Fibroblast of peridontal ligament (primary cell): Measurements from ENCODE around the gene PRKCQ.

Experiments used
- DNase-seq: peaks from one replicate; pipeline ENCODE4 v3.0.0-alpha.2; 2010; ENCODE audit errors: extremely low read depth

PRKCQ gene

DNA sequence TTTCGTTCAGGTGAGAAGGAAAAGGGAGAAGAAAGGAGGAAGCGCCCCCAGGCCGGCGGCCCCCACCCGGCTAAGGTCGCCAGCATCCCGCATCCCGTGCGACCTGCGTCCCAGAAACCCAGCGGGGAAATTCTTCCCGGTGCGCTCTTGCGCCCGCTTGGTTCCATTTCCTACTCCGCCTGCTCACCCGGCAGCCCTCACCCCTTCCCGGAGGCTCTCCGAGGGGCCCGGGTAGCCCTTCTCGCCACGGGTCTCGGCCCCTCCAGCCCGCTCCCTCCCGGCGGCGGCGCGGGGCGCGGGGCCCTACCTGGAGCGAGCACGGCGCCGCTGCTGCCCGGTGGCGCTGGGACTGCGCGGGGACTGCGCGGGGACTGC lies at the start of gene PRKCQ:
Gene PRKCQ (minus strand): TSS at position 373 of the 375 bp plus-strand sequence. CDS start 65,141 bp downstream, outside the sequence.
- DNase-seq = no peak

DNA sequence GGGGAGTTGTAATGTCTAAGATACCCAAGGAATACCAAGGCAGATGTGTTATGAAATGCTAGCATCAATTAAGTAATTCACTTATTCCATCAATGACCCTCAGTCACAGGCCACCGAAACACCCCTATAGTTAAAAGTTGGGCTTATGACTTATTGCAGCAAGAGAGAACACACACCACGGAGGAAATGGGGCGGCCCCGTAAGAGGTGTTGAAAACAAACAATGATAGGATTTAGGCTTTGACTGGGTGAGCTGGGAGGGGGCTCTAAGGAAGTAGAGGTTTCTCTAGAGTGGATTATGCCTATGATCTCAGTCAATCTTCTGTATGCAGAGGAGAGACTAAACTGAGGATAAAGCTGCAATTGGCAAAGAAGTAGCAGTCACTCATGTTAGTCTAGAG lies 45.4 kb upstream of the PRKCQ start:
- no peak for DNase-seq

DNA sequence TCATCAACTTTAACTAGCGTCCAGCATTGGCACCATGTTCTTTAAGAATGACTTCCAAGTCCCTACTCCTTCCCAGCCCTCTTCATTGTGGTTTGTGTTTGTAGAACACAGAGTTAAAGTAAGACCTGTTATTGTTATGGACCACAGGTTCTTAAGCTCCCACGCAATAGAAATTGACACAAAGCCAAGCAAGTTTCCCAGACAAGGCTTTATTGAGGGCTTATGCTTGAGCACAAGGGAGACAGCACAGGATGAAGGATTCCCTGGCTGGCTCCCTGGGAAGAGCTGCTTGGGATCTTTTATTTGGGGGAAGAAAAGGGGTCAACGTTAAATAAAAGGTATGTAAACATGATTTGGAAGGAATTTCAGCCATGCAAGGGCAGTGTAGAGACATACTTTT lies 44.3 kb upstream of the PRKCQ start:
- DNase-seq = no peak

DNA sequence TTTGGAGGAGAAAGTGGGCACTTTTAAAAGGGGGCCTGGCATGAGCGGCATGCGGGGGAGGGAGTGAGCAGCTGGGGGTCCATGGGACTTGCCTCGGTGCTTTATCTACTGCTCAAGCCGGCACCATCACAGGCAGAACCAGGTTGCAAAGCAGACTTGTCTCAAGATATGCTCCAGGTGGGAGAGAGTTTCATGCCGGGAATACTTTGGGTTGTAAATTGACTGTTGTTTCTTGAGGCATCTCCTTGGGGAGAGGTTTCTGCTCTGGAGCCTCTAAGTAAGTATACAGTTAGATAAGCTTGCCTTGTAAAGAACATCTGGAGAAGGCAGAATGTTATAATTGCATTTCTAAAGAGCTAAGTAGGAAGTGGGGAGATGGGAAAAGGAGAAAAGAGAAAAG lies 42.8 kb upstream of the PRKCQ start:
- DNase-seq = no peak

DNA sequence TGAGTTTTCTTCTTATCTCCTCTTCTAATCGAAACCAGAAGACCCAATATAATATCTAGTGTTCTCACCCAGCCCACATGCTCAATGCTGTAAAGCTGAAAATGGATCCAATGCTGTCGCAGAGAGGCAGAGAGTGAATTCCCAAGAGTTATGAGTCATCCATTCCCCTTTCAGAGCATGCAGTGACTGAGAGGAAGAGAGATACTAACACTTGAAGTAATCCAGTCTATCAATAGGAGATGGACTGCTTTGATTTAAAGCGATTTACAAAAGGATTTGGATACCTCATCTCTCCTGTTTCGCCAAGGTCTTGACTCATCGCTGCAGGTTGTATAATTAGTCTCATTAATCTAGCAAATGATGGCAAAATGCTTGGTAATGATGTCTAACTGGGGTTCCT lies 41.5 kb upstream of the PRKCQ start:
- DNase-seq = no peak

DNA sequence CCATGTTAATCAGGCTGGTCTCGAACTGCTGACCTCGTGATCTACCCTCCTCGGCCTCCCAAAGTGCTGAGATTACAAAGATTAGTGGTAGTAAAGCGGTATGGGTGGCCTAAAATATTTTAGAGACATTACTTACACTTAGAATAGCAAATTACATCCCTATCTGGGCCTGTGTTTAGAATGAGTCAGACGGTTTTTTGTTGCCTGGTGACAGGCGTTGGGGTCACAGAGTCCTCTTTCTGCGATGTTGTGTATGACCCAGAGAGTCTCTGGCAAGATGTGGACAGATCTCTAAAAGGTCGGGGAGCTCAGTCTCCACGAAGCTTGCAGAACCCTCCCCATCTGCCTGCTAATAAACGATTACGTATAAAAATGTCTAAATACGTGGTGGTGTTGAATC lies 39.6 kb upstream of the PRKCQ start:
- no peak for DNase-seq

DNA sequence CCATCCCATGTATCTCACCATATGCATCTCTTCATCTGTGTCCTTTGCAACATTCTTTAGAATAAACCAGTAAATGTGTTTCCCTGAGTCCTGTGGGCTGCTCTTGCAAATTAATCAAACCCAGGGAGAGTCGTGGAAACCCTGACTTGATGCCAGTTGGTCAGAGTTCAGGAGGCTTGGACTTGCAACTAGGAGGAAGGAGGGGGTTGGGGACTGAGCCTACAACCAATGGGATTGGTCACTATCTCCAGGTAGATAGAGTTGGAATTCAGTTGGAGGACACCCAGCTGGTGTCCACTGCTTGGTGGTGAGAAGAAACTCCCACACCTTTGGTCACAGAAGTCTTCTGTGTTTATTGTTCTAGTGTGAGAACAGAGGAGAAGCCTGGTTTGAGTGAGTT lies 38.3 kb upstream of the PRKCQ start:
- DNase-seq = no peak

DNA sequence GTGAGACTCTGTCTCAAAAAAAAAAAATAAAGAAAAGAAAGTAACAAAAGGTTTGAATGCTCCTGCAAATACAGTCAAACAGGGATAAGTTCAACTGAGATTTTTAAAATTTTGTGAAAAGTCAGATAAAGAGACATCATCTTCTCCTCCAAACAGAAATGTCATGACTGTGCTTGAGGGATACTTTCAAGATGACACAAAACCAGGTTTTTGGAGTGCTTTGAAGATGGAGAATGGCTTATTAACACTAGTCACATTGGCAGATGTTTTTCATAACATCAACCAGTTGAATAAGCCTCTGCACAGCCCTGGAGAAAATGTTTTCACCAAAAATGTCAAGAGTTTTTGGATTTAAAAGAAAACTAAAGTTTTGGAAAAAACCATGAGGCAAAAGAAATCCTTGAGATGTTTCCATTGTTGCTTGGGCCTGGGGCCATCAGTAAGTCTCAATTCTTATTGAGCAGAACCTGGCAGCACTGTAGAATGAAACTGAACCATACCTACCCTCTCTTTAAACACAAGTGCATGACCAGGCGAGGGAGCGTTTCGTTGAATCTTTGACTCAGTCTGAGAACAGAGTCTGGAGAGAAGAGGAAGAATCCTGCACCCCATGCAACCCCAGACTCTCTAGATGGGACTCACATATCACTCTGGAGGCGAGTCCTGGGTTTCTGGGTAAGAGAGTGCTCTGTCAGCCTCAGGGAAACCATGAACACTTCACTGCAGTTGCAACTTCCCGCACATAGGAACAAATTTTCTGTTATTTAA lies 37.4 kb upstream of the PRKCQ start:
- no peak for DNase-seq

DNA sequence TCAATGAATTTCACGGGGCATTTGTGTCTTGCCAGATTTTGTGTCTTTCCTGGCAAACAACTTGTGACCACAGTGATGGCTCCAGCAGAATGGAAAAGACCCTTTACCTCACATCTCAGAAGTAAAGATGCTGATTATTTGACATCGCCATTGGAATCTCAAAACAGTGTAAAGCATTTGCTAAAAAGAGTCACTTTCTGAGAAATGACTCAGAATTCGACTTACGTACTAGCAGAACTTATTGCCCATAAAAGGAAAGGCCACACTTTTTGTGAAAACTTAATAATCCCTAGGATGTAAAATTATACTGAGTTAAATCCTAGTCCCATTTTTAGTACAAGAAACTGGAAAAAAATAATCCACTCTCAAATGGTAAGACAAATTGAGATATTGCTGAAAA lies 35.9 kb upstream of the PRKCQ start:
- no peak for DNase-seq

DNA sequence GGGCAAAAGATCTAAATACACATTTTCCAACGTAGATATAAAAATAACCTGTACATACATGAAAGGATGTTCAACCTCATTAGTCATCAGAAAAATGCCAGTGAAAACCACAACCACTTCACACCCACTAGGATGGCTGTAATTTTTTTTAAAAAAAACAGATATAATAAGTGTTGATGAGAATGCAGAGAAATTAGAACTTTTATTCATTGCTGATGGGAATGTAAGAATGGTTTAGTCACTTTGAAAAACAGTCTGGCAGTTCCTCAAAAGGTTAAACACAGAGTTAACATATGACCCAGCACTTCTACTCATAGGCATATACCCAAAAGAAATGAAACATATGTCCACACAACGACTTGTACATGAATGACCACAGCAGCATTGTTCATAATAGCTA lies 32.3 kb upstream of the PRKCQ start:
- DNase-seq = no peak

DNA sequence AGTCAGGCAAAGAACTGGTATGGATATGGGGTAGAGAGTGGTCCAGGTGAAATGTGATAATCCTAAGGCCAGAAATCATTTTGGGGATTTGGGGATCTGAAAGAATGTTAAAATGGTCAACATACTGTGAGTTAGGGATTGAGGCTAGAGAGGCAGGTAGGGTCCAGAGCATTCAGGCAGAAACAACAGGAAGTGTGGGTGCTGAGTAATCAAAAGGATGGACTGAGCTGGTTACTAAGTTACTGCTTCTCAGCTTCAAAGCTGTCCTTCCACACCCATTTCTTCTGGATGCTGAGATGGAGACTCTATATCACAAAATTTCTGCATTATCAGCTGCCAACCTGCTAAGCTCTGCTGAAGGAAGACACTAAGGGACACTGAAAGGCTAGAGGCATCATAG lies 30.6 kb upstream of the PRKCQ start:
- DNase-seq = no peak

DNA sequence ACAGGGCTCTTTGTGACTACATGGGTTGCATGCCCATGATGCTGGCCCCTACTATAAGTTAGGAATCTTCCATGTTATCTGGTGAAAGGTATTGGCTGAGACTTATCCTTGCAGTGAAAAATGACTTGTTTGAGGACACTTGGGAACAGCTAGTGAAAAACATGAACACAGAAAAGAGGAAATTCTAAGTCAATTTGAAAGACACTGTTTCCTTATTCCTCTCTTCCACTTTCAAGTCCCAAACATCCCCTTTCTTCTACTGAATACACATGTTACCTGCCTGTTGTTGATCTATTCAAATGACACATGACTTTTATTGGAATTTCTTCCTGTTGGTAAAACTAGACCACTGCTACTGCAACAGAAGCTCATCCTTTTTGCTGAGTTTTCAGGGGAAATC lies 29.5 kb upstream of the PRKCQ start:
- DNase-seq = no peak

DNA sequence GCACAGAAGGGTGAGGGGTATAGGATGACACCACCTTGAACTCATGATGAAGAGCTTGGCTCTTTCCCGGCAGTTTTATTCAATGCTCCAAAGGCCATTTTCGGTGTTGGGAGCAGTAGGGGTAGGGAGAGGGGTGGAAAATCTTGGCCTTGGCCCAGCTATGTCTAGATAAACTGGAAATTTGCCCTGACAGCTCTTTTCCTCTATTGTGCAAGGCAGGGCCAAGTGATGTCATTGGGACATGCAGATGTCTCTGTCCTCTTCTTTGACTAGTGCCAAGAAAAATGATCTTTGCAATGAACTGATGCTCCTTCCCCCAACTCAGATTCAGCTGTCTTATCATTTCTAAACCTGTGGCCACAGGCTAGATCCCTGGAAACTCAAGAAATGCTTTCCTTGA lies 27.7 kb upstream of the PRKCQ start:
- DNase-seq = no peak

DNA sequence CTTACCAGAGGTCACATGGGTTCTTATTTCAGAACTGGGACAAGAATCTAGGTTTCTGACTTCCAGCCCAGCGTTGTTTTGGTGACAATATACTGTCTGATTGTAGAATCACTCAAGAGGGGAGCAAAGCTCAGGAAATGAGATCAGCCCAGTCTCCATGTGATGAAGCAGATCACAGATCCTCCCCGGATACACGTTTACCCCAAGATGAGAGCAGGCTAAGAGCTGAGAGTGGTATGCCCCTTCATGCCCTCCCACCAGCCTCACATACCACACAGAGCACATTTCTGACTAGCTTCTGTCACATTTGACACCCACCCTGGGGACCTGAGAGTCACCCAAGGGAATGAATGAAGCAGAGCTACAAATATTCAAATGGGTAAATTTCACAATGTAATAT lies 27.1 kb upstream of the PRKCQ start:
- DNase-seq = no peak

DNA sequence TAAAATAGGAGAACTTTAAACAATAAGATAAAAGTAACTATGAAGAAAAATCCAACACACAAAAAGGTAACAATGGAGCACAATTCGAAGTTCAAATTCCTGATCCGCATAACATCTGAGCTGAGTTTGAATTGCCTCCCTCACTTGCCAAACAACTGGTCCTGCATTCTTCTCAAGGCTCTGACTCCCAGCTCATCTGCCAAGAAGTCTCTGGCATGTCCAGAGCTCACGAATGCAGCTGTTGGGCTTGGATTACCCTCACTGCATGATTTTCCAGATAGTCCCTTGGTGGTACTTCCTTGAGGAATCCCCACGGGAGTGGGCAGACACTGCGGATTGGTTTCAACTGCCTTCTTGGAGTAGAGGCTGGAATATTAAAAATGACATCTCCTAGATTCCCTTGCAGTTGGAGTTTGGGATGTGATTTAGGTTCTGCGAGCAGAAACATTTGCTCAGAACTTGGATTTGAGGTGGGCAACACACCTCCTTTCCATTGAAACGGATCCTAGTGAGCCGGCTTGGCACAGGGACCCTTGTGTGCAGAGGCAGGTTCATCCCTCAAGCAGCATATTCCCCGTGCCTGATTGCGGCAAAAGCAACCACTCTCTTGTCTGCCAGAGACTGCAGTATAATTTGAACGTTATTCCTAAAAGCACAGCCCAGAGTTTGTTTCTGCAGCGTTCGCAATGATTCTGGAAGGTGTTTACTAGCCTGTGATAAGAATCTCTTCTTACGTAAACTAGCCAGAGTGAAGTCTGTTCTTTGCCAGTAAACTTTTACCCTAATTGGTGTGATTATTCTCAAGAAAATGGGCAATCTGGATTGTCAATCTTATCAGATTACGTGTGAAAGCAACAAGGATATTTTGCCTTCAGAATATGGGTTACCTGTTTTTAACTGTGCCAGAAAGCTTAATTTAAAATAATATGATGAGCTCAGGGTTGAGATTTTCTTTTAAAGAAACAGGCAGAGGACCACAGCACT lies 23.4 kb upstream of the PRKCQ start:
- DNase-seq = no peak

DNA sequence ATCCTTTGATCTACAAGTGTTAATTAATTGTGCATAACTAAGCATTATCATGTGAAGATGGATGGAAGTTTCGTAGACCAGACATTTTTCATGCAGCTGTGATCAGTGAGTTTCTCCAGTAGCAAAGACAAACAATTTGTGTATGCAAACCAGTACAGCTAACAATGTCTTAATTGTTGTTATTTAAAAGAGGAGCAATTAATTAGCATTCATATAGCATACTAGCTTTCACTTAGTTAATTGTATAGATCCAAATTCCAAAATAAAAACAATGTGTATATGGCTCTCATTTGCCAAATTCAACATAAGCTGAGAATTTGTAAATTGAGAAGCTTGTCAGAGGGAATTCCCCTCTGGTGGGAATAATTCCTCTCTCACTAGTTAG lies 22.6 kb upstream of the PRKCQ start:
- no peak for DNase-seq

DNA sequence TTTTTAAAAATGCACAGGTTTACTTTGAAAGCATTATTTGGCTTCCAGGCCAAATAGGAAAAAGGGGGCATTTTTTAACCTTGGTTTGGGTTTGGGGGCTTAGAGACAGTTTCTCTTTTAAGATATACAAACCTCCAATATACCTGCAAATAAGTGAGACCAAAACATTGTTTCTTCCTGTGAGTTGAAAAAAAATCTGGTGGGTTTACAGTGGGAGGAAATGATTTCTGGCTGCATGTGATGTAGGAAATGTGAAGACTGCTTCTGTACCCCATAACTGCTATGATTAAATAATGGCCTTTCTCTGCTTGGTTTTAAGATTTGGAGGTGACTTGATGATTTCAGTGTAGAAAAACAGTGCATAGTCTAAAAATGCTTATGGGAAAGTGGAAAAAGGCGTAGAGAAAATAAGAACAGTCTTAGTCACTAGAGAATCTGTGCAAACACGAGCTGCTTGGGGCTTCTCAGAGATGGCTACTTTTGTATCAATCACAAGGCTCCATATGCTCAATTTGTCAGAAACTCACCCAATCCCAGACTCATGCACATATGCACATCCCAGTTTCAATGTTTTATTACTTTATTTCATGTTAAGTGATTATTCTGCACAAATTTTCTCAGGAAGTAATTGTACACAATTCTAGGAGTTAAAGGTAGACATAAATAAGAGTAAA lies 22.1 kb upstream of the PRKCQ start:
- no peak for DNase-seq

DNA sequence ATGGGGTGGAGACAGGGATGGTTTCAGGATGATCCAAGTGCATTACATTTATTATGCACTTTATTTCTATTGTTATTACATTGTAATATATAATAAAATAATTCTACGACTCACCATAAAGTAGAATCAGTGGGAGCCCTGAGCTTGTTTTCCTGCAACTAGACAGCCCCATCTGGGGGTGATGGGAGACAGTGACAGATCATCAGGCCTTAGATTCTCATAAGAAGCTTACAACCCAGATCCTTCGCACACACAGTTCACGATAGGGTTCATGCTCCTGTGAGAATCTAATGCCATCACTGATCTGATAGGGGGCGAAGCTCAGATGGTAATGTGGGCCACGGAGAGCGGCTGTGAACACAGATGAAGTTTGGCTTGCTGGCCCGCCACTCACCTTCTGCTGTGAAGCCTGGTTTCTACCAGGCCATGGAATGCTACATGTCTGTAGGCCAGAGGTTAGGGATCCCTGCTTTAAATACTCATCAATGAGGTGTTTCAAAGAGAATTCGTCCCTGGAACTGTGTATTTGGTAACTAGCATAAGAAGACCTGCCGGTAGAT lies 21.2 kb upstream of the PRKCQ start:
- DNase-seq = no peak

DNA sequence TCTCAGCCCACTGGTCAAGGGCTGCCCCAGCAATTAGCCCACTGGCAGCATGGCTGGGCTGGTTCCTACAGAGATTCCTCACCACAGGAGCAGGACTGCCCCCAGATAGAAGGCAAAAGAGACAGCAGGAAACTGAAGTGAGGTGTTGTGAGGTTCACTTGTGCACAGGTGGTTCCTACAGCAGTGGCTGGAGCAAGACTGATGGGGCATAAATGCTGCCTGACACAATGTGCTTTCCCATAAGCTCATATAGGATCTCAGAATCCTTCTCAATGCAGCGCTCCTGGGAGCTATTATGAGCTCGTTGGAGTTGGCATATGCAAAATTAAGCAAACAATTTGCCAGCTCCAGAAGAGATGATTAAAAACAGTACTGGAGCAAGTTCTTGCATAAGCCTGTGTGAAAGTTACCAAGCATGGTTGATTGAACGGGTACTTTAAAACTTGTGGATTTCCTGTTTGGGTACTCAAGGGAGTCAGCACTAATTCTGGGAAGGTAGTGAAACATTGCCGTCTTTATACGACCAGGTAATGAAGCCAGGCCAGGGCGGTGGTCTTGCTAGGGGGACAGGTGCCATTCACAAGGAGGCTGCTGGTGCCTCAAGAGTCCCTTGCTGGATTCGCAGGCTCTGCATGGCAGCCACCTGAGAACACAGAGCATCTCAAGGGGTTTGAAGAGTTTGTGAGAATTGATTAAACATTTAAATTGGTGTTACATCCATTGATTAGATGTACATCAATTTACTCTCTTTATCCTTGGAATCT lies 20.3 kb upstream of the PRKCQ start:
- DNase-seq = no peak

DNA sequence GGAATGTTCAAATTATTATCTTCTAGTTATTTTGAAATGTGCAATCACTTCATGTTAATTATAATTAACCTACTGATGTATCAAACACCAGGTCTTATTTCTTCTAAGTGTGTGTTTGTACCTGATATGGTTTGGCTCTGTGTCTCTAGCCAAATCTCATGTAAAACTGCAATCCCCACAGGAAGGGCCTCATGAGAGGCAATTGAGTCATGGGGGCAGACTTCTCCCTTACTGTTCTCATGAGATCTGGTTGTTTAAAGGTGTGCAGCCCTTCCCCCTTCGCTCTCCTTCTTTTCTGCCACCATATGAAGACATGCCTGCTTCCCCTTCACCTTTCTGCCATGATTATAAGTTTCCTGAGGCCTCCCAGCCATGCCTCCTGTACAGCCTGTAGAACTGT lies 18.6 kb upstream of the PRKCQ start:
- DNase-seq = no peak

DNA sequence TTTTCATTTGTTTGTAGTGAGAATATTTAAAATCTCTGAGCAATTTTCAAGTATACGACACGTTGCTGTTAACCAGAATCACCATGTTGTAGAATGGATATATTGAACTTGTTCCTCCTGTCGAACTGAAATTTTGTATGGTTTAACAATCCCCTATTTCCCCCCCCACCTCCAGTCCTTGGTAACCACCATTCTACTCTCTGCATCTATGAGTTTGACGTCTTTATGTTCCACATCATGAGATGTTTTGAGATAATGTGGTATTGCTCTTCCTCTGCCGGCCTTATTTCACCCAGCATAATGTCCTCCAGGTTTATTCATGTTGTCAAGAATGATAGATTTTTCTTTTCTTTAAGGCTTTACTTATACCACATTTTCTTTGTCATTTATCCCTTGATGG lies 17.4 kb upstream of the PRKCQ start:
- DNase-seq = no peak

DNA sequence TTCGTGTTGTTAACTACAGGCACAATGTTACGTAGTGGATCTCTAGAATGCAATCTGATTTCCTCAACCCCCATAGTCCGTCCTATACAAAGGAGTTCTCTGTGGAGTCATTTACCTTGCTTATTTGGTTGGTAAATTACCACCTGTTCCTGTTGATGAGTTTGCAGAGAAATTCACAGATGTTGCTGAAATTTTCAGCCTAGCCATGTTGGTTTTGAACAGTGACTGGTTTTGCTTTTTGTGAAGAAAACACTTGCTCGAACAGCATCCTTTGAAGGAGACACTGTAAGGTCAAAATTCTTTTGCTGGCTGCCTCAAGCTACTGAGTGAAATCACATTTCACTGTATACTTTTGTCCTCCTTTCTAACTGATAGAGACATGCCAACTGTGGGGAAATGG lies 15.4 kb upstream of the PRKCQ start:
- no peak for DNase-seq
